ENCODE measurements around the gene SLC2A3. TPM values are rescaled to one million over a fixed set of nuclear protein-coding genes. Genes with fewer than 3 reads are reported as not detected.
A peak's percentile ranks its signal among the peaks of the same experiment; 100 is the strongest.
"Not testable (repeated sequence)": the region's sequence is repeated elsewhere in the genome, so short reads cannot be mapped to it uniquely, and the experiment has no call there.

The SLC2A3 gene
- total RNA-seq, 1 donor from 2014 or later = 87.9 TPM

- ATAC-seq (ENCODE audit: low read depth) (no peak), DNase-seq (no peak)
- Mint-ChIP-seq H3K4me1 (no peaks in the 10 kb centered on the region), H3K27ac (no peak overlapping the region), H3K27me3 (no peaks in the 10 kb centered on the region), H3K4me3 (no peak overlapping the region), H3K9me3 (no peaks in the 10 kb centered on the region), H3K36me3 (ENCODE audit: low read depth) (no peaks in the 10 kb centered on the region)
- POLR2A ChIA-PET = interaction anchor here (1.0 to 7.1 kb wide), 2 partner anchors 25 to 33 kb away, joined by 6 to 485 read pairs; no protein-coding TSS in a partner anchor
- intact Hi-C loops (cut with micrococcal nuclease) = no loop called here
- CTCF ChIA-PET = interaction anchor here (6.4 kb wide), 1 partner anchor 22 kb away, joined by 131 read pairs; no protein-coding TSS in a partner anchor
- no peak for TF ChIP-seq CTCF (IDR thresholded peaks at IDR 0.05)
Observed at GRCh38 chr12:7937833-7938506, 2.0 kb upstream of the SLC2A3 start.

DNA sequence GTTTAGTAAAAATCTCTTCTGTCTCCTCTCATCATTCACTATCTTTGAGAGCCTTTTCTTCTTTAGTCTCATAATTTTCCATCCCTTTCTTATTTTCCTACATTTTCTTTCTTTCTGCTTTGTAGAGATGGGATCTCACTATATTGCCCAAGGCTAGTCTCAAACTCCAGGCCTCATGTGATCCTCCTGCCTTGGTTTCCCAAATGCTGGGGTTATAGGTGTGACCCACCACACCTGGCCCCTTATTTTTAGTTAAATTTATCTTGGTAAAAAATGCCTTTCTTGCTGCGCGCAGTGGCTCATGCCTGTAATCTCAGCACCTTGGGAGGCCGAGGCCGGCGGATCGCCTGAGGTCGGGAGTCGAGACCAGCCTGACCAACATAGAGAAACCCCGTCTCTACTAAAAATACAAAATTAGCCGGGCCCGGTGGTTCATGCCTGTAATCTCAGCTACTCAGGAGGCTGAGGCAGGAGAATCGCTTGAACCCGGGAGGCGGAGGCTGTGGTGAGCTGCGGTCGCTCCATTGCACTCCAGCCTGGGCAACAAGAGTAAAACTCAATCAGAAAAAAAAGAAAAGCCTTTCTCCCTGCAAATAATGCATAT is 996 bp downstream of the SLC2A3 start:
- ATAC-seq (ENCODE audit: low read depth) (no peak), DNase-seq (peak; percentile 22)
- TF ChIP-seq CTCF (IDR thresholded peaks at IDR 0.05) = no peak
- POLR2A ChIA-PET = interaction anchor here (0.8 to 7.1 kb wide), 8 partner anchors 28 to 148 kb away, joined by 3 to 485 read pairs (median 14); no protein-coding TSS in a partner anchor
- Mint-ChIP-seq H3K4me3 (no peak overlapping the region), H3K4me1 (no peaks in the 10 kb centered on the region), H3K27ac (no peak overlapping the region), H3K9me3 (no peaks in the 10 kb centered on the region), H3K27me3 (no peaks in the 10 kb centered on the region), H3K36me3 (ENCODE audit: low read depth) (peaks cover 16% of the 10 kb centered on the region)
- CTCF ChIA-PET = interaction anchor here (1.3 to 6.4 kb wide), 2 partner anchors 25 to 60 kb away, joined by 4 to 131 read pairs; no protein-coding TSS in a partner anchor
- intact Hi-C loops (cut with micrococcal nuclease) = no loop called here

- CTCF ChIA-PET = interaction anchor here (1.0 to 6.4 kb wide), 15 partner anchors 12 to 128 kb away, joined by 3 to 131 read pairs (median 4); no protein-coding TSS in a partner anchor
- POLR2A ChIA-PET = interaction anchor here (0.8 to 7.1 kb wide), 11 partner anchors 16 to 149 kb away, joined by 3 to 485 read pairs (median 8); partner anchors contain the start of gene FOXJ2
- Mint-ChIP-seq H3K27ac (no peak overlapping the region), H3K4me1 (no peaks in the 10 kb centered on the region), H3K4me3 (no peak overlapping the region), H3K27me3 (no peaks in the 10 kb centered on the region), H3K9me3 (no peaks in the 10 kb centered on the region), H3K36me3 (ENCODE audit: low read depth) (peaks cover 23% of the 10 kb centered on the region)
- DNase-seq = no peak
- no peak for TF ChIP-seq CTCF (IDR thresholded peaks at IDR 0.05)
- no peak for ATAC-seq (ENCODE audit: low read depth)
- intact Hi-C loops (cut with micrococcal nuclease) = no loop called here
Observed at GRCh38 chr12:7934091-7934888, 1.7 kb downstream of the SLC2A3 start.

GRCh38 chr12:7933255-7933726 is 2.7 kb downstream of the SLC2A3 start:
- intact Hi-C loops (cut with micrococcal nuclease) = loop anchor here (1.0 kb wide), 6 partner anchors 38 to 310 kb away; no protein-coding TSS in a partner anchor
- no peaks in the 10 kb centered on the region for H3K27me3 Mint-ChIP-seq
- CTCF ChIA-PET = interaction anchor here (0.8 to 6.4 kb wide), 24 partner anchors 10 to 291 kb away, joined by 3 to 131 read pairs (median 4); partner anchors contain the start of gene NECAP1
- POLR2A ChIA-PET = interaction anchor here (0.5 to 7.1 kb wide), 16 partner anchors 11 to 145 kb away, joined by 3 to 485 read pairs (median 6); partner anchors contain the start of gene FOXJ2
- no peak for TF ChIP-seq CTCF (IDR thresholded peaks at IDR 0.05)
- H3K9me3 Mint-ChIP-seq = no peaks in the 10 kb centered on the region
- DNase-seq = peak; percentile 48
- no peak overlapping the region for H3K4me3 Mint-ChIP-seq
- H3K27ac Mint-ChIP-seq = no peak overlapping the region
- no peaks in the 10 kb centered on the region for H3K4me1 Mint-ChIP-seq
- ATAC-seq (ENCODE audit: low read depth) = peak; percentile 86
- H3K36me3 Mint-ChIP-seq (ENCODE audit: low read depth) = peaks cover 33% of the 10 kb centered on the region

- peaks cover 37% of the 10 kb centered on the region for H3K36me3 Mint-ChIP-seq (ENCODE audit: low read depth)
- not testable (repeated sequence) for ATAC-seq (ENCODE audit: low read depth); H3K4me1 Mint-ChIP-seq; H3K4me3 Mint-ChIP-seq; H3K9me3 Mint-ChIP-seq; DNase-seq; H3K27ac Mint-ChIP-seq; H3K27me3 Mint-ChIP-seq
- POLR2A ChIA-PET = interaction anchor here (0.5 to 7.1 kb wide), 16 partner anchors 10 to 146 kb away, joined by 3 to 485 read pairs (median 6); partner anchors contain the start of gene FOXJ2
- CTCF ChIA-PET = interaction anchor here (0.8 to 6.4 kb wide), 24 partner anchors 10 to 290 kb away, joined by 3 to 131 read pairs (median 4); partner anchors contain the start of gene NECAP1
- intact Hi-C loops (cut with micrococcal nuclease) = loop anchor here (1.0 kb wide), 6 partner anchors 39 to 311 kb away; no protein-coding TSS in a partner anchor
Observed at GRCh38 chr12:7932599-7933240, 3.3 kb downstream of the SLC2A3 start.
